GM12878 (cell line): Measurements from ENCODE around the gene ADAMTS13. TPM values are rescaled to one million over a fixed set of nuclear protein-coding genes. Genes with fewer than 3 reads are reported as not detected.

Experiments
- ATAC-seq: fragments of 200-7000 bp; cut with Tn5 transposase; 3 replicates; pipeline ENCODE4 v1.9.1; 2020; ENCODE audit warnings: mild to moderate bottlenecking, moderate library complexity
- BruUV-seq: library from RNA; stranded (reverse); fragments of 400-500 nt; replicated peaks from 2 replicates; lab custom pipeline; 2021; lab: Mats Ljungman, UMichigan
- CTCF ChIA-PET: fragments of 300-600 bp; sonication (Branson Sonifier 250); formaldehyde crosslinking; extraction: SDS; loops from one replicate; lab custom pipeline; 2021; ENCODE audit warnings: inconsistent platforms; lab: Yijun Ruan, JAX
- POLR2A ChIA-PET: fragments of 350-600 bp; formaldehyde crosslinking; extraction: SDS; loops from one replicate; lab custom pipeline; 2021; ENCODE audit warnings: inconsistent platforms; lab: Charles Lee
- RAD21 ChIA-PET: fragments of 300-600 bp; sonication (Branson Sonifier 250); formaldehyde crosslinking; loops from one replicate; lab custom pipeline; 2023; ENCODE audit warnings: antibody characterized with exemption; ENCODE audit not compliant: unreplicated experiment; lab: Charles Lee
- SMC1A ChIA-PET: fragments of 300-600 bp; sonication (Branson Sonifier 250); formaldehyde crosslinking; loops from one replicate; lab custom pipeline; 2023; ENCODE audit not compliant: unreplicated experiment, uncharacterized antibody; lab: Charles Lee
- DNase-seq: peaks from one replicate; pipeline ENCODE4 v3.0.0-alpha.2; 2011; ENCODE audit warnings: low read depth, low spot score
- FAIRE-seq: peaks from 3 replicates; lab custom pipeline; 2011; peaks lifted over from hg19 to GRCh38; lab: Jason Lieb, UNC
- H2AFZ ChIP-seq: 2 replicates; pipeline ENCODE4 v1.6.0; 2011; ENCODE audit warnings: low read depth, low read length, control low read depth; ENCODE audit not compliant: control insufficient read depth
- H3K27ac ChIP-seq: 2 replicates; pipeline ENCODE4 v1.5.1; 2011; ENCODE audit warnings: control low read depth; ENCODE audit not compliant: control insufficient read depth, insufficient read depth
- H3K27me3 ChIP-seq, 2 experiments: replicated peaks in 1 of 2; 2 replicates each; pipeline versions ENCODE4 v1.6.0 to v1.6.1; 2011; ENCODE audit warnings: low read length in 1 of 2; ENCODE audit not compliant: control insufficient read depth in 2 of 2, insufficient read depth in 2 of 2
- H3K36me3 ChIP-seq, 2 experiments: 2 replicates each; pipeline ENCODE4 v1.5.1; 2011; ENCODE audit warnings: low read length in 1 of 2; ENCODE audit not compliant: control insufficient read depth in 2 of 2, insufficient read depth in 2 of 2
- H3K4me1 ChIP-seq: 2 replicates; pipeline ENCODE4 v1.6.1; 2011; ENCODE audit warnings: mild to moderate bottlenecking, low read length, moderate library complexity, mixed read lengths; ENCODE audit not compliant: control insufficient read depth, insufficient read depth
- H3K4me2 ChIP-seq: 2 replicates; pipeline ENCODE4 v1.6.0; 2011; ENCODE audit warnings: control low read depth; ENCODE audit not compliant: control insufficient read depth, insufficient read depth
- H3K4me3 ChIP-seq: fragments of 200-600 bp; sonication (generic); 2 replicates; pipeline ENCODE4 v1.5.1; 2016
- H3K79me2 ChIP-seq: 2 replicates; pipeline ENCODE4 v1.6.0; 2011; ENCODE audit warnings: low read length; ENCODE audit not compliant: control insufficient read depth, insufficient read depth
- H3K9ac ChIP-seq: 2 replicates; pipeline ENCODE4 v1.8.0; 2011; ENCODE audit warnings: low read length, control low read depth, mixed read lengths; ENCODE audit not compliant: control insufficient read depth, insufficient read depth
- H3K9me3 ChIP-seq: replicated peaks from 3 replicates; pipeline ENCODE4 v1.5.1; 2011; ENCODE audit warnings: mild to moderate bottlenecking, low read length; ENCODE audit not compliant: control insufficient read depth, insufficient read depth
- H4K20me1 ChIP-seq: 2 replicates; pipeline ENCODE4 v1.6.0; 2011; ENCODE audit not compliant: control insufficient read depth, insufficient read depth
- GATAD2B ChIP-seq: fragments of 450-650 bp; conservative IDR thresholded peaks from 2 replicates; pipeline ENCODE4 v1.6.1; 2017; ENCODE audit warnings: low read depth, mild to moderate bottlenecking, moderate library complexity
- POLR2A ChIP-seq: IDR thresholded peaks from 2 replicates; pipeline ENCODE4 v1.6.1; 2011; ENCODE audit warnings: low read depth, mild to moderate bottlenecking, low read length
- PRDM15 ChIP-seq: fragments of 450-650 bp; formaldehyde crosslinking; IDR thresholded peaks from 2 replicates; pipeline ENCODE4 v1.4.0; 2020; ENCODE audit warnings: mild to moderate bottlenecking, moderate library complexity
- WGBS: methylation state at CpG from one replicate; pipeline ENCODE4 v1.1.6; 2016; ENCODE audit warnings: low lambda C conversion rate; ENCODE audit not compliant: insufficient replicate concordance, insufficient coverage; ENCODE audit errors: missing lambda C conversion rate; 5-methylcytosine and 5-hydroxymethylcytosine counted together
- in situ Hi-C: fragments of 300-500 bp; cut with MboI; formaldehyde crosslinking; loops from 9 replicates; pipeline ENCODE4 v1.14.3; 2018; ENCODE audit warnings: mixed read lengths
- intact Hi-C: fragments of 100-400 bp; cut with micrococcal nuclease; formaldehyde crosslinking; loops from one replicate; pipeline ENCODE4 v1.14.2; 2022; ENCODE audit not compliant: unreplicated experiment
- polyA plus RNA-seq, 11 experiments: library from polyadenylated mRNA; depleted of rRNA in 4 of 11; unstranded in 6 of 11; stranded (reverse) in 5 of 11; fragments of >200 nt; fragmentation: Nextera tagmentation in 4 of 11; fragmentation: Illumina TruSeq in 1 of 11; extraction: Ambion mirVana in 4 of 11; extraction: Trizol in 1 of 11; gene quantifications; 1 replicate in 1 of 11; 2 replicates in 10 of 11; pipeline versions ENCODE4 v1.2.1 to v1.2.3, GENCODE V29; 2011 to 2016; ENCODE audit warnings: inconsistent platforms in 2 of 11, missing spikeins in 2 of 11, low read depth in 1 of 11
- total RNA-seq, 4 experiments: library from RNA; depleted of rRNA in 3 of 4; stranded (reverse); fragments of >200 nt in 3 of 4; fragmentation: Illumina TruSeq in 1 of 4; extraction: Trizol in 1 of 4; gene quantifications; 2 replicates each; pipeline versions ENCODE4 v1.2.1 to v1.2.3, GENCODE V29; 2013 to 2021

Gene ADAMTS13
- total and polyA plus RNA-seq, 10 of the 15 experiments (the other 5 are each of a cell fraction or from before 2014, with no cell fraction given), result 0.08 to 2.4 (median 0.28) TPM

GRCh38 chr9:133465984-133466383 is 43.8 kb downstream of the ADAMTS13 start (continued):
- no peak for TF ChIP-seq PRDM15

GRCh38 chr9:133467101-133467500 is 44.9 kb downstream of the ADAMTS13 start:
- intact Hi-C loops, result no loop called here
- no TSS peak for BruUV-seq

More at GRCh38 chr9:133467101-133467500, 44.9 kb downstream of the ADAMTS13 start:
- no peak overlapping the region for H3K27ac ChIP-seq
- no peak overlapping the region for H3K9ac ChIP-seq
- TF ChIP-seq POLR2A, result peak; percentile 9; the same call in 1 of the 2 replicates
- TF ChIP-seq GATAD2B, result no peak
- H3K27me3 ChIP-seq, result no peaks in the 10 kb centered on the region
- FAIRE-seq, result no peak
- DNase-seq, result no peak
- WGBS, result 74% methylated on average over 10 of the region's 10 CpGs
- no peak overlapping the region for H3K4me3 ChIP-seq
- no peak overlapping the region for H2AFZ ChIP-seq
- ChIA-PET POLR2A (no interaction called here), CTCF (no interaction called here), SMC1A (no interaction called here), RAD21 (no interaction called here)
- H3K36me3 ChIP-seq, result peaks cover 0 to 3% of the 10 kb centered on the region in 2 experiments; a peak in 2 of 4 replicates
- H3K9me3 ChIP-seq, result no peaks in the 10 kb centered on the region
- no peaks in the 10 kb centered on the region for H3K4me1 ChIP-seq
- no peaks in the 10 kb centered on the region for H3K79me2 ChIP-seq
- in situ Hi-C loops, result no loop called here
- H3K4me2 ChIP-seq, result no peak overlapping the region
- no peak for ATAC-seq
- no peaks in the 10 kb centered on the region for H4K20me1 ChIP-seq
